Progenitor cell of endocrine pancreas (in vitro differentiated cells): Measurements from ENCODE around the gene DRC1. TPM values are rescaled to one million over a fixed set of nuclear protein-coding genes. Genes with fewer than 3 reads are reported as not detected.

Source experiments
- DNase-seq: peaks from one replicate; pipeline ENCODE4 v3.0.0; 2021; ENCODE audit warnings: low spot score; ENCODE audit not compliant: unreplicated experiment
- H3K27ac Mint-ChIP-seq: 2 replicates; pipeline ENCODE4 v1.8.0; 2021; ENCODE audit warnings: mild to moderate bottlenecking, moderate library complexity, mixed read lengths
- H3K27me3 Mint-ChIP-seq: 2 replicates; pipeline ENCODE4 v1.8.0; 2021; ENCODE audit warnings: mixed read lengths
- H3K36me3 Mint-ChIP-seq: 2 replicates; pipeline ENCODE4 v1.8.0; 2022; ENCODE audit warnings: mixed read lengths; ENCODE audit not compliant: insufficient read depth
- H3K4me1 Mint-ChIP-seq: 2 replicates; pipeline ENCODE4 v1.8.0; 2021; ENCODE audit warnings: low read depth, mixed read lengths
- H3K4me3 Mint-ChIP-seq: 2 replicates; pipeline ENCODE4 v1.8.0; 2021; ENCODE audit warnings: low read depth, mild to moderate bottlenecking, moderate library complexity, mixed read lengths
- H3K9me3 Mint-ChIP-seq: 2 replicates; pipeline ENCODE4 v1.8.0; 2021; ENCODE audit warnings: low read depth, mixed read lengths
- total RNA-seq: library from RNA; stranded (reverse); gene quantifications from 2 replicates; pipeline ENCODE4 v1.2.1, GENCODE V29; 2021
- TF ChIP-seq, protein P1 (sequence below): fragments of 200-600 bp; sonication (generic); IDR thresholded peaks from one replicate; pipeline ENCODE4 v1.5.0; 2021; ENCODE audit warnings: antibody characterized with exemption, mild to moderate bottlenecking; ENCODE audit not compliant: unreplicated experiment

DRC1 gene
- total RNA-seq, 1 donor from 2014 or later = 0.57 TPM

DNA sequence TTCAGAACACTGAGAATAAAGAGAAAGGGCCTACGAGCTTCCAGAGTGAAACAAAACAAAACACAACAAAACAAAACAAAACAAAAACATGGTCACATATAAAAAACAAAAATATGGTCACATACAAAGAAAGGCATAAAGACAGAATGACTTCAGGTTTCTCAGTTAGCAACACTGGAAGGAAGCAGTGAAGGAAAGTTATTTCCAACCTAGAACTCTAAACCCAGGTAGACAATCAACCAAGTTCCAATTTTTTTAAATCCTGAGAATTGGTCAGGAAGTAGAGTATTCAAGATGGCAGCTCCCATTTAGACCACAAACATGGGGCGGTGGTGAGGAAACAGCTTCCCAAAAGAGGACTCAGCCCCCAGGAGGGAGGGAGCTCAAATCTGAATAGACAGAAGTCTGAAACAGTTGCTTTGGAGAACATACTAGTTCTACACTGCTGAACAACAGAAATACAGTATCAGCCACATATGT lies 9.1 kb downstream of the DRC1 start:
- no peaks in the 10 kb centered on the region for H3K36me3 Mint-ChIP-seq
- TF ChIP-seq, protein P1, sequence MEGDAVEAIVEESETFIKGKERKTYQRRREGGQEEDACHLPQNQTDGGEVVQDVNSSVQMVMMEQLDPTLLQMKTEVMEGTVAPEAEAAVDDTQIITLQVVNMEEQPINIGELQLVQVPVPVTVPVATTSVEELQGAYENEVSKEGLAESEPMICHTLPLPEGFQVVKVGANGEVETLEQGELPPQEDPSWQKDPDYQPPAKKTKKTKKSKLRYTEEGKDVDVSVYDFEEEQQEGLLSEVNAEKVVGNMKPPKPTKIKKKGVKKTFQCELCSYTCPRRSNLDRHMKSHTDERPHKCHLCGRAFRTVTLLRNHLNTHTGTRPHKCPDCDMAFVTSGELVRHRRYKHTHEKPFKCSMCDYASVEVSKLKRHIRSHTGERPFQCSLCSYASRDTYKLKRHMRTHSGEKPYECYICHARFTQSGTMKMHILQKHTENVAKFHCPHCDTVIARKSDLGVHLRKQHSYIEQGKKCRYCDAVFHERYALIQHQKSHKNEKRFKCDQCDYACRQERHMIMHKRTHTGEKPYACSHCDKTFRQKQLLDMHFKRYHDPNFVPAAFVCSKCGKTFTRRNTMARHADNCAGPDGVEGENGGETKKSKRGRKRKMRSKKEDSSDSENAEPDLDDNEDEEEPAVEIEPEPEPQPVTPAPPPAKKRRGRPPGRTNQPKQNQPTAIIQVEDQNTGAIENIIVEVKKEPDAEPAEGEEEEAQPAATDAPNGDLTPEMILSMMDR = no peak

DNA sequence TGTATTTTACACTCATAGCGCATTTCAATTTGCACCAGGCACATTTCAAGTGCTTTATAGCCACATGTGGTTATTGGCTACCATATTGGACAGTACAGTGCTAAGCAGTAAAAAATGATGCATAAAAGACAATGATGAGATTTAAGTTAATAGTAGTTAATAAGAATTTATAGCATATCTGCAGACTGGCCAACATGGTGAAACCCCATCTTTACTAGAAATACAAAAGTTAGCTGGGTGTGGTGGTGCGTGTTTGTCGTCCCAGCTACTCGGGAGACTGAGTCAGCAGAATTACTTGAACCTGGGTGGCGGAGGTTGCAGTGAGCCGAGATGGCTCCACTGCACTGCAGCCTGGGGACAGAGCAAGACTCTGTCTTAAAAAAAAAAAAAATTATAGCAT lies 9.7 kb downstream of the DRC1 start:
- Mint-ChIP-seq H3K27ac (no peak overlapping the region), H3K4me3 (no peak overlapping the region), H3K4me1 (no peaks in the 10 kb centered on the region), H3K9me3 (peaks cover 3% of the 10 kb centered on the region), H3K27me3 (peaks cover 4% of the 10 kb centered on the region), H3K36me3 (no peaks in the 10 kb centered on the region)
- no peak for DNase-seq
- TF ChIP-seq, protein P1 = no peak

More for the DNA sequence above, 9.1 kb downstream of the DRC1 start:
- no peak overlapping the region for H3K27ac Mint-ChIP-seq
- H3K27me3 Mint-ChIP-seq = peaks cover 4% of the 10 kb centered on the region
- H3K4me1 Mint-ChIP-seq = no peaks in the 10 kb centered on the region
- DNase-seq = no peak
- peaks cover 3% of the 10 kb centered on the region for H3K9me3 Mint-ChIP-seq
- no peak overlapping the region for H3K4me3 Mint-ChIP-seq

DNA sequence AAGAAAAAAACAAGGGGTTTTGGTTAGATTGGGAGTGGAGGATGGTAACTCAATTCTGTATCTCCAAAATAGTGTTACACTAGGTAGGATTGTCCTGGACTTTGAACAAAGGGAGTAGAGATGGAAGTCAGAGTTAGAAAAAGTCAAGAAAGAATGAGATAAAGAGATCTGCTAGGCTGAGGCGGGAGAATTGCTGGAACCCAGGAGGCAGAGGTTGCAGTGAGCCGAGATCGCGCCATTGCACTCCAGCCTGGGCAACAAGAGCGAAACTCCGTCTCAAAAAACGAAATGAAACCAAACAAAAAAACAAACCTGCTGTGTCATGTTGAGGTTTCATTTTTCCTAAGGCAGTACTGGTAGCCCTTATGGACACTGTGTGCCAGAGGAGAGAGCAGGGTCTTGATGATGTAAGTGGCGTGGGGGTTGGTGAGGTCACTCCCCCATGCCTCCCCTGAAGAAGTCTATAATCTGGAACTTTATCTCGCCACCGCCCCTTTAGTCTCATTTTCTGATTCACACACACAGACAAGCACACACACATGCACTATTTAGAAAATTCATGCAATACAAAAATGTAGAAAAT lies 10.5 kb downstream of the DRC1 start:
- H3K27me3 Mint-ChIP-seq = peaks cover 4% of the 10 kb centered on the region
- H3K9me3 Mint-ChIP-seq = peaks cover 3% of the 10 kb centered on the region
- no peak for DNase-seq
- H3K4me3 Mint-ChIP-seq = no peak overlapping the region
- H3K36me3 Mint-ChIP-seq = no peaks in the 10 kb centered on the region
- TF ChIP-seq, protein P1 = no peak
- H3K4me1 Mint-ChIP-seq = no peaks in the 10 kb centered on the region
- H3K27ac Mint-ChIP-seq = no peak overlapping the region

DNA sequence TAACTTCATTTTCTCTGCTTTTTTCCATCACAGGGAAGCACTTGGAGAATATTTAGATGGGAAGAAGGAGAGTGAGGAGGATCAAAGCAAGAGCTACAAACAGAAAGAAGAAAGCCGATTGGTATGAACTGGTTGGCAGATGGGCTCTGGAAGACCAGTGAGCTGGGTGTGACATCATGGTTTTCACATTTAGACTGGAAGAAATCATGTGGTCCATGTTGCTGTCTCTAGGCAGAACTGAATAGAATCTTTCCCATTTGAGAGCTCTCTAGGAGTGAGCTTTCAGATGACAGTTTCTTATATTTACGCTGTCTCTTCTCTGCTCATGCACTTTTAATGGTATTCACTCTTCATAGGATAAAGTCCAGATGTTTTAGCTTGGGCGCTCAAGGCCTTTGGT lies 12.6 kb downstream of the DRC1 start:
- H3K4me1 Mint-ChIP-seq = no peaks in the 10 kb centered on the region
- no peaks in the 10 kb centered on the region for H3K27me3 Mint-ChIP-seq
- no peaks in the 10 kb centered on the region for H3K36me3 Mint-ChIP-seq
- TF ChIP-seq, protein P1 = no peak
- peaks cover 3% of the 10 kb centered on the region for H3K9me3 Mint-ChIP-seq
- DNase-seq = no peak
- H3K27ac Mint-ChIP-seq = no peak overlapping the region
- no peak overlapping the region for H3K4me3 Mint-ChIP-seq

DNA sequence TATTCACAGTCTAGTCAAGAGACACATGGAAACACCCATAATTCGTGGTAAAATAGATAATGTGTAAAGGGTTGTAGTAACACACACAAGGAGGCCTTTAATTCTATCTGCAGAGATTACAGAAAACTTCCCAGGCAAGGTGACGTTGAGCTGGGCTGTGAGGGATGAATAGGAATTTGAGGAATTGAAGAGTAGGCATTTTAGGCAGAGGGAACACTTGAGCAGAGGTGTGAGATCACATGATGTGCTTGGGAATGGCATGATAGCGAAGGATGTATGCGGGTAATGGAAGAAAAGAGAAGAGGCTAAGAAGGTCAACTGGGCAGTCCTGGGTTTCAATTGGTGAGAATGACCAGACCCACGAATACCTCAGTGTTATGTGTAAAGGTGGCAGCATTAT lies 20.2 kb downstream of the DRC1 start:
- TF ChIP-seq, protein P1 = no peak
- peaks cover 3% of the 10 kb centered on the region for H3K4me1 Mint-ChIP-seq
- H3K36me3 Mint-ChIP-seq = no peaks in the 10 kb centered on the region
- DNase-seq = no peak
- no peaks in the 10 kb centered on the region for H3K9me3 Mint-ChIP-seq
- H3K27me3 Mint-ChIP-seq = peaks cover 5% of the 10 kb centered on the region
- no peak overlapping the region for H3K4me3 Mint-ChIP-seq
- no peak overlapping the region for H3K27ac Mint-ChIP-seq
